Panc1 (cell line): ENCODE measurements around the gene SRGAP3.

Source experiments
- POLR2AphosphoS5 ChIP-seq: IDR thresholded peaks from 2 replicates; pipeline ENCODE4 v1.6.1; 2012; ENCODE audit warnings: mild to moderate bottlenecking, low read depth, low read length, moderate library complexity
- TF ChIP-seq, protein P1 (sequence below): fragments of 450-650 bp; IDR thresholded peaks from 2 replicates; pipeline ENCODE4 v1.5.1; 2017; ENCODE audit warnings: mild to moderate bottlenecking

DNA sequence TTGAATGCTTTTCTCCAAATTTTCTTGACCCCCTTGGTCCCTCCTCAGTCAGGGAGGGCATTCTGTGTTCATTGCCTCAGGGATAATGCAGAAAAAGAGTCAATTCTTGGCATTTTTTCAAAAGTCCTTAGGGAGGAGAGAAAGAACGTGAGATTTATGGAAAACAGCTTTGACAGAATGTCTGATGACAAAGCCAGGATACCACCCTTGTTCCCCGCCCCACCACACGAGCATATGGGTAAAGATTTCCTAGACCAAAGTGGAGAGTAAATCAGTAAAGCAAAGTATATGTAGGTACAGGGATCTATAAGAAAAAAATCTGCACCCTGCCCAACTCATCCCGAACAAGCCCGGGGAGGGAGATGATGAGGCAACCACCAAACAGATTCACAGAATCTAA lies 11.2 kb downstream of the SRGAP3 start:
- TF ChIP-seq, protein P1, sequence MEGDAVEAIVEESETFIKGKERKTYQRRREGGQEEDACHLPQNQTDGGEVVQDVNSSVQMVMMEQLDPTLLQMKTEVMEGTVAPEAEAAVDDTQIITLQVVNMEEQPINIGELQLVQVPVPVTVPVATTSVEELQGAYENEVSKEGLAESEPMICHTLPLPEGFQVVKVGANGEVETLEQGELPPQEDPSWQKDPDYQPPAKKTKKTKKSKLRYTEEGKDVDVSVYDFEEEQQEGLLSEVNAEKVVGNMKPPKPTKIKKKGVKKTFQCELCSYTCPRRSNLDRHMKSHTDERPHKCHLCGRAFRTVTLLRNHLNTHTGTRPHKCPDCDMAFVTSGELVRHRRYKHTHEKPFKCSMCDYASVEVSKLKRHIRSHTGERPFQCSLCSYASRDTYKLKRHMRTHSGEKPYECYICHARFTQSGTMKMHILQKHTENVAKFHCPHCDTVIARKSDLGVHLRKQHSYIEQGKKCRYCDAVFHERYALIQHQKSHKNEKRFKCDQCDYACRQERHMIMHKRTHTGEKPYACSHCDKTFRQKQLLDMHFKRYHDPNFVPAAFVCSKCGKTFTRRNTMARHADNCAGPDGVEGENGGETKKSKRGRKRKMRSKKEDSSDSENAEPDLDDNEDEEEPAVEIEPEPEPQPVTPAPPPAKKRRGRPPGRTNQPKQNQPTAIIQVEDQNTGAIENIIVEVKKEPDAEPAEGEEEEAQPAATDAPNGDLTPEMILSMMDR = no peak
- TF ChIP-seq POLR2AphosphoS5 = no peak
